ENCODE data around the gene MMP25. TPM values are rescaled to one million over a fixed set of nuclear protein-coding genes. Genes with fewer than 3 reads are reported as not detected.

MMP25 gene
- total and polyA plus RNA-seq, 12 donors: 0.09 to 3.1 (median 0.43) TPM; not detected in 1

DNA sequence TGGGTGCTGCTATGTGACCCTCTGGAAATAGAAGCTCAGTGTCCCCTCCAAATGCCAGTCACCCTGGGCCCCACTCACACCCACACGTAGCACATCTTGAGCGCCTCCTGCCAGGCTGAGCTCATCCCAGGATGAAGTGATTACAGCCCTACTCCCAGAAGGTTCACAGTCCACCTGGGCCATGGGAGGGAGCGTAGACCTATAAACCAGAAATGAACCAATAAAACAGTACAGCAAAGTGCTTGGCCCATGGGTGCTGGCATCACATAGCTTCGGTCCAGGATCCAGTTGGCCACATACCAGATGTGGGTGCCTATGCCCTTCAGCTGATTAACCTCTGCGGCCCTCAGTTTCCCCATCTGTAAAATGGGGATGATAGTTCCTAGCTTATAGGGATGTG is 7.5 kb upstream of the MMP25 start:
- Histone ChIP-seq H3K4me3 (no peak overlapping the region), H3K27me3 (peaks cover 69% of the 10 kb centered on the region), H3K36me3 (replicated peaks in 1 of 2) (no peaks in the 10 kb centered on the region), H3K4me1 (replicated peaks in 1 of 2) (no peaks in the 10 kb centered on the region), H3K27ac (no peak overlapping the region), H3K9me3 (replicated peaks in 1 of 3) (no peaks in the 10 kb centered on the region)
- DNase-seq: no peak
- no peak for TF ChIP-seq POLR2A (IDR thresholded peaks at IDR 0.05)
- TF ChIP-seq, protein P1, sequence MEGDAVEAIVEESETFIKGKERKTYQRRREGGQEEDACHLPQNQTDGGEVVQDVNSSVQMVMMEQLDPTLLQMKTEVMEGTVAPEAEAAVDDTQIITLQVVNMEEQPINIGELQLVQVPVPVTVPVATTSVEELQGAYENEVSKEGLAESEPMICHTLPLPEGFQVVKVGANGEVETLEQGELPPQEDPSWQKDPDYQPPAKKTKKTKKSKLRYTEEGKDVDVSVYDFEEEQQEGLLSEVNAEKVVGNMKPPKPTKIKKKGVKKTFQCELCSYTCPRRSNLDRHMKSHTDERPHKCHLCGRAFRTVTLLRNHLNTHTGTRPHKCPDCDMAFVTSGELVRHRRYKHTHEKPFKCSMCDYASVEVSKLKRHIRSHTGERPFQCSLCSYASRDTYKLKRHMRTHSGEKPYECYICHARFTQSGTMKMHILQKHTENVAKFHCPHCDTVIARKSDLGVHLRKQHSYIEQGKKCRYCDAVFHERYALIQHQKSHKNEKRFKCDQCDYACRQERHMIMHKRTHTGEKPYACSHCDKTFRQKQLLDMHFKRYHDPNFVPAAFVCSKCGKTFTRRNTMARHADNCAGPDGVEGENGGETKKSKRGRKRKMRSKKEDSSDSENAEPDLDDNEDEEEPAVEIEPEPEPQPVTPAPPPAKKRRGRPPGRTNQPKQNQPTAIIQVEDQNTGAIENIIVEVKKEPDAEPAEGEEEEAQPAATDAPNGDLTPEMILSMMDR (IDR thresholded peaks at IDR 0.05): no peak
- 68 to 85% (median 80%) methylated on average over 5 of the region's 5 CpGs for WGBS, 4 donors
- intact Hi-C loops (cut with DNase I): no loop called here

GRCh38 chr16:3042376-3042775 is 4.0 kb upstream of the MMP25 start:
- TF ChIP-seq POLR2A (IDR thresholded peaks at IDR 0.05): no peak
- TF ChIP-seq, protein P1 (IDR thresholded peaks at IDR 0.05): no peak
- no peak for DNase-seq
- Histone ChIP-seq H3K4me3 (no peak overlapping the region), H3K27me3 (peaks cover 73% of the 10 kb centered on the region), H3K27ac (no peak overlapping the region), H3K4me1 (replicated peaks in 1 of 2) (peaks cover 4 to 13% of the 10 kb centered on the region in 2 donors), H3K36me3 (replicated peaks in 1 of 2) (no peaks in the 10 kb centered on the region), H3K9me3 (replicated peaks in 1 of 3) (no peaks in the 10 kb centered on the region)
- intact Hi-C loops (cut with DNase I): no loop called here
- 65 to 75% (median 71%) methylated on average over 3 of the region's 3 CpGs for WGBS, 4 donors

DNA sequence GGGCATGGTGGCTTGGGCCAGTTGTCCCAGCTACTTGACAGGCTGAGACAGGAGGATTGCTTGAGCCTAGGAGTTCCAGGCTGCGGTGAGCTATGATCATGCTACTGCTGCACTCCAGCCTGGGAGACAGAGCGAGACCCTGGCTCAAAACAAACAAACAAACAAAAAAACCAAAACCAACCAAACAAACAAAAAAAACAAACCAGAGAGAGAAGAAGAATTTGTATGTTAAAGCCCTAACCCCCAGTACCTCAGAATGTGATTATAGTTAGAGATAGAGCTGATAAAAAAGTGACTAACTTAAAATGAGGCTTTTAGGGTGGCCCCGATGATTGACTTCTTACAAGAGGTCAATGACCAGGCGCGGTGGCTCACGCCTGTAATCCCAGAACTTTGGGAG is 1.7 kb upstream of the MMP25 start:
- no peaks in the 10 kb centered on the region for H3K36me3 ChIP-seq (replicated peaks in 1 of 2)
- TF ChIP-seq, protein P1 (IDR thresholded peaks at IDR 0.05): no peak
- no peak for DNase-seq
- peaks cover 4 to 13% of the 10 kb centered on the region in 2 donors for H3K4me1 ChIP-seq (replicated peaks in 1 of 2)
- H3K9me3 ChIP-seq (replicated peaks in 1 of 3): no peaks in the 10 kb centered on the region
- H3K27me3 ChIP-seq: peaks cover 66% of the 10 kb centered on the region
- intact Hi-C loops (cut with DNase I): no loop called here
- H3K4me3 ChIP-seq: no peak overlapping the region
- whole genome bisulfite sequencing, 4 donors: 79 to 88% (median 85%) methylated on average over 6 of the region's 6 CpGs
- H3K27ac ChIP-seq: no peak overlapping the region

DNA sequence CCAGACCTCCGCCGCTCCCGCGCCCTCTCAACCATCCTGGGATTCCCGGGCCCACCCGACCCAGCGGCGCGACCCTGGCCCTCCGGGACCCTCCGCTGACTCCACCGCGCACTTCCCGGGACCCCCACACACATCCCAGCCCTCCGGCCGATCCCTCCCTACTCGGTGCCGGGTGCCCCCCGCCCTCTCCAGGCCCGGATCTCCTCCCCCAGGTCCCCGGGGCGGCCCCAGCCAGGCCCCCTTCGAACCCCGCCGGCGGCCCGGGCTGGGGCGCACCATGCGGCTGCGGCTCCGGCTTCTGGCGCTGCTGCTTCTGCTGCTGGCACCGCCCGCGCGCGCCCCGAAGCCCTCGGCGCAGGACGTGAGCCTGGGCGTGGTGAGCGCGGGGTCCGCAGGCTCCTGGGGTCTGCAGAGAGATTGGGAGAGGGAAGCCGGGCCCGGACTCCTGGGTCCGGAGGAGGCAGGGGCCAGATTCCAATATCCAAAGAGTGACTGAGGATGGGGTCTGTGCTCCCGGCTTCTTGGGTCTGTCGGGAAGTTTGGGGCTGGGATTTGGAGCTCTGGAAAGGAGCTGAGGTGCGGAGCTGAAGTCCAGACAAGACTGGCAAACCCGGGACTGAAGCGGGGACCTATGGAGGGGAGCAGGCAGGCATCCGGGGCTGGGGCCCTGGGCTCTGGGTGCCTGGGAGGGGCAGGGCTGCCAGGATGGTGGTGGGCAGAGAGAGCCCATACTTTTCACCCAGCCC is 453 bp downstream of the MMP25 start:
- WGBS, 4 donors: 1 to 9% (median 3%) methylated on average over 9 to 54 of the region's 54 CpGs; no CpG with 5 or more reads in 1 of the 4 donors
- intact Hi-C loops (cut with DNase I): no loop called here

More for the DNA sequence above, 453 bp downstream of the MMP25 start:
- H3K9me3 ChIP-seq (replicated peaks in 1 of 3): no peaks in the 10 kb centered on the region
- no peaks in the 10 kb centered on the region for H3K36me3 ChIP-seq (replicated peaks in 1 of 2)
- TF ChIP-seq, protein P1 (IDR thresholded peaks at IDR 0.05): no peak
- no peak overlapping the region for H3K27ac ChIP-seq
- peaks cover 4 to 13% of the 10 kb centered on the region in 2 donors for H3K4me1 ChIP-seq (replicated peaks in 1 of 2)
- no peak for DNase-seq
- H3K27me3 ChIP-seq: peaks cover 64% of the 10 kb centered on the region
- H3K4me3 ChIP-seq: peak overlapping the region in 1 of 4 donors; percentile 35
